GM18868 (cell line): ENCODE measurements around the gene MDFIC.
"Not testable (repeated sequence)": the region's sequence is repeated elsewhere in the genome, so short reads cannot be mapped to it uniquely, and the experiment has no call there.

Experiments
- ATAC-seq: cut with Tn5 transposase; IDR thresholded peaks from one replicate; pipeline ENCODE4 v1.9.1; 2021; ENCODE audit warnings: mild to moderate bottlenecking, moderate library complexity; ENCODE audit not compliant: unreplicated experiment

Gene MDFIC

GRCh38 chr7:114922026-114922651, at the start of gene MDFIC:
Gene MDFIC (plus strand): TSS chr7:114922094. CDS start chr7:114923034, 940 bp downstream.
- peak; percentile 35 for ATAC-seq

DNA sequence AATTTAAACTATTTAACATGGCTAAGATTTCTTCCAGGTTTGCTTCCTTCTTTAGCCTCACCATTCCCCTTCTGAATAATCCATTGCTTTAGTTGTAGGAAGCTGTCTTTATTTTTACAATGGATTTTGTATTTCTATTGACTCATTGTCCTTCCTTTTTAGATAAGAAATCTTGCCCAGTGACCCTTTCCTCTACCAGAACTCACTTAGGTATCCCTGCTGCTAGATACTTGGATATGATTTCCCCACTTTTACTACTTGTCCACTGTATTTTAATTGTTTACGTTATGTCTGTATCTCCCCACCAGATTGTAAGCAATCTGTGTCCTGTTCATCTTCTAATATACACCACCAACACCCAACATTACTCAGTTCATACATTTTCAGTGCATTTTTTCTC, 47.7 kb upstream of the MDFIC start:
- ATAC-seq, result no peak

GRCh38 chr7:114875186-114875585, 46.7 kb upstream of the MDFIC start:
- no peak for ATAC-seq

GRCh38 chr7:114879554-114879953, 42.3 kb upstream of the MDFIC start:
- no peak for ATAC-seq

DNA sequence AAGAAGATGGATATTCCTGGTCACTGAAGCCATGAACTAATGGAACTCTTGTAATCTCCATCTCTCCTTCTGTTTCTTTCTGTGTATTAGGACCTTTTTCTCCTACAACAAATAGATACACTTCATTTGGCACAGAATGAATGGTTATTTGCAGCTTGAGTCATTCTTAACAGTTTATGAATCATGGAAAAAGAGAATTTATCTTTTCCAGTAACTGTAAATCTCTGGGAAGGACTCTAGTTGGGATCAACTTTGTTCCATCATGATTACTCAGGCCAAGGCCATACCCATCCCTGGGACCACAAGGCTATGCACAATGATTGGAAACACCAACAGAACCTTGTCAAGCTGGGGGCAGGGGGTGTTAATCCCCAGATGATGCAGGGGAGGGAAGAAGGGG, 36.1 kb upstream of the MDFIC start:
- no peak for ATAC-seq

DNA sequence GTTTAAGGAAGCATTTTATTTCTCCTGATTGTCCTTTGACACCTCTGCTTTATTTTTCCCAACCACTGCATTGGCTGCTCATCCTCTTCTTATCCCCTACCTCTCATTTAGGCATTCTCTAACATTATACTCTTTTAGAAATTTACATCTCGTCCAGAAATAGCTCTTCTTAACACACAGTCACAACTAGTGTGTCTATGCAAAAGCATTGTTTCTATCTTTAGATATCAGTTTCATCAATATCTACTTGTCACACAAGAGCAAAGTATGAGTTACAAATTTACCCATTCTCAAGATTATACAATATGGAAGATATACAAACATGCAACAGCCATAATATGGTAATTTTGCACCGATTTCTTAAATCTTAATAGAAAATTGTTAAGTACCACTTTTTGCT, 35.7 kb upstream of the MDFIC start:
- peak; percentile 45 for ATAC-seq

GRCh38 chr7:114889116-114889515, 32.8 kb upstream of the MDFIC start:
- ATAC-seq, result not testable (repeated sequence)

DNA sequence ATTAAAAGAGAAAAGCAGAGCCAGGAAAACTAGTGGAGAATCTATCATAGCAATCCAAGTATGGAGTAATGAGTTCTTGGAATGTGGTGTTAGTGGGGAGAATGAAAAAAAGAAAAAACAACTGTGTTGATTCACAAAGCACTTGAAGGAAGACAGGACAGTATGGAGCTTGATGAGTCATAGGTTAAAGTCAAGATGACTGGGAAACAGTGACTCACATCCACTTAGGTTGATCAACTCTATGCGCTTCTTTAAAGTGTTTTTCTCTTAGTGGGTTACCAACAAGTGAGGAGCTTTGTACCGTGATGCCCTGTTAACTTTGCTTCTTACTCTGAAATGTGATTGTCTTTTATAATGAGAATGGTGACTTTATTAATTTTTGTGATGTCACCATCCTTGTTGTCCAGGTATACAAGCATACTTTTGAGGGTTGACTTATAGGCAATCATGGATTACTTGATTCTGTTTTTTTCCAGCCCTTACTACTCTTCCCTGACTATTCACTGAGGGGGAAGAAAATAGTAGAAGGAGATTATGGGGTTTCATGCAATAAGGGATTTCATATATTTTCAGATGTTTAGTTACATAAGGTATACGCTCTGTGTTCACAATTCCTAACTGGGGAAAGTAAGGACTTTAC, 32.1 kb upstream of the MDFIC start:
- ATAC-seq, result peak; percentile 84

- ATAC-seq, result no peak
These were observed 31.3 kb upstream of the MDFIC start for GRCh38 chr7:114890561-114890960.

GRCh38 chr7:114900127-114900526, 21.8 kb upstream of the MDFIC start:
- ATAC-seq, result no peak

DNA sequence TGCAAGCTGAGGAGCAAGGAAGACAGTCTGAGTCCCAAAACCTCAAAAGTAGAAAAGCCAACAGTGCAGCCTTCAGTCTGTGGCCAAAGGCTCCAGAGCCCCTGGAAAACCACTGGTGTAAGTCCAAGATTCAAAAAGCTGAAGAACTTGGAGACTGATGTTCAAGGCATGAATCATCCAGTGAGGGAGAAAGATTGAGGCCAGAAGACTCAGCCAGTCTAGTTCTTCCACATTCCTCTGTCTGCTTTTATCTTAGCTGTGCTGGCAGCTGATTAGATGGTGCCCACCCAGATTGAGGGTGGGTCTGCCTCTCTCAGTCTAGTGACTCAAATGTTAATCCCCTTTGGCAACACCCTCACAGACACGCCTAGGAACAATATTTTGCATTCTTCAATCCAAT, 20.1 kb upstream of the MDFIC start:
- ATAC-seq, result no peak

- ATAC-seq, result no peak
These were observed 18.8 kb upstream of the MDFIC start for GRCh38 chr7:114903131-114903530.

GRCh38 chr7:114910787-114911186, 11.1 kb upstream of the MDFIC start:
- no peak for ATAC-seq

- no peak for ATAC-seq
These were observed 10.5 kb upstream of the MDFIC start for GRCh38 chr7:114911411-114911810.

GRCh38 chr7:114916261-114916892, 5.5 kb upstream of the MDFIC start:
- peak; percentile 84 for ATAC-seq

GRCh38 chr7:114917211-114917839, 4.6 kb upstream of the MDFIC start:
- no peak for ATAC-seq

DNA sequence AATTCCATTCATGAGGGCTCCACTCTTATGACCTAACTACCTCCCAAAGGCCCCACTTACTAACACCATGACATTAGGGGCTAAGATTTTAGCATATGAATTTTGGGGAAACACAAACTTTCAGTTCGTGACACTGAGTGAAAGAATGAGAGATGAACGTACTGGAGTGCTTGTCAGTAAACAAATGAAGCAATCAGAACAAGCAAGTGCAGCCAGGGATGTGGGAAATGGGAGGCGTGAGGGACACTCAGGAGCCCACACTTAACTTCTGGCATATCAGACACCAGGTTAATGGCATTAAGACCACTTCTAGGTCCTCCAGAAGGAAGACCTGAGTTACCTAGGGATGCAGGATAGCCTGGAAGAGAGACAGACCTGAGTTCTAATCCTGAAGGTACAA, 2.3 kb upstream of the MDFIC start:
- ATAC-seq, result peak; percentile 9

- ATAC-seq, result no peak
These were observed 266 bp upstream of the MDFIC start for GRCh38 chr7:114921631-114922025.

DNA sequence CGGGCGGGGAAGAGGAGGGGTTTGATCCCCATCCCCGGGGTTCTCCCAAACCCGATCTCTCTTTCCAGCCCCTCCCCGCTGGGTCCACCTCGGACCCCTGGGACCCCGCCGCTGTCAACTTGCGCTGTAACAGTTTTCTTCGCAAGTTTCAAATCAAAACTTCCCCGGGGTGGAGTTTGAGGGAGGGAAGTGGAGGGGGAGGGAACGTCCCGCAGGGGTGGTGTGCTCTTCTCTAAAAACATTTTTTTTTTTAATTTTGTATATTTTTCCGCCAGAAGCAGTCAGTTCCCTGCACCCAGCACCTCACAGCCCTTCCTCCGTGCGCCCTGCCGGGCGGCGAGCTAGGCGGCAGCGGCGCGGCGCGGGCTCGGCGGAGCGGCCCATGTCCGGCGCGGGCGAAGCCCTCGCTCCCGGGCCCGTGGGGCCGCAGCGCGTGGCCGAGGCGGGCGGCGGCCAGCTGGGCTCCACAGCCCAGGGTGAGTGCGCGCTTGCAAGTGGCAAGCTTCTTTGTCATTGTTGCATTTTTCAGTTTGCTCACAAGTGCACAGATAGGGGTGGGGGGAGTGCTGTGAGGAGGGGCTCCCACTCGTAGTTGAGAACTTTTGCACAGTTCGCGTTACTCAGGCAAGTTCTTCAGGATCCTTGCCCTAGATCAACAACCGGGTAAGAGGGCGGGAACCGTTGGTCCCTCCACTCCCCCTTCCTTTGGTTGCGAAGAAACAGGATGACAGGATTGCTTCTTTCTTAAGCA, 933 bp downstream of the MDFIC start:
- peak; percentile 27 for ATAC-seq

- no peak for ATAC-seq
These were observed 1.5 kb downstream of the MDFIC start for GRCh38 chr7:114923403-114923713.

GRCh38 chr7:114924038-114924712, 2.3 kb downstream of the MDFIC start:
- peak; percentile 19 for ATAC-seq
